HepG2 (cell line): ENCODE results near the gene AGRN. TPM values are rescaled to one million over a fixed set of nuclear protein-coding genes. Genes with fewer than 3 reads are reported as not detected.

Source experiments
- ATAC-seq: fragments of 200-7000 bp; cut with Tn5 transposase; 3 replicates; pipeline ENCODE4 v1.9.1; 2020; ENCODE audit warnings: mild to moderate bottlenecking, moderate library complexity
- BruUV-seq: library from RNA; stranded (reverse); fragments of 400-500 nt; replicated peaks from 2 replicates; lab custom pipeline; 2021; lab: Mats Ljungman, UMichigan
- CTCF ChIA-PET: fragments of 300-600 bp; formaldehyde crosslinking; extraction: SDS; loops from one replicate; lab custom pipeline; 2021; ENCODE audit warnings: low total read pairs, inconsistent platforms, low intra/inter-chr PET ratio; lab: Yijun Ruan, JAX
- POLR2A ChIA-PET: fragments of 350-600 bp; sonication (Branson Sonifier 250); formaldehyde crosslinking; loops from one replicate; lab custom pipeline; 2020; ENCODE audit warnings: antibody characterized with exemption, inconsistent platforms; lab: Yijun Ruan, JAX
- DNase-seq: peaks from one replicate; pipeline ENCODE4 v3.0.0-alpha.2; 2015; ENCODE audit warnings: low spot score
- FAIRE-seq: peaks from 3 replicates; lab custom pipeline; 2011; peaks lifted over from hg19 to GRCh38; lab: Jason Lieb, UNC
- H2AFZ ChIP-seq: one replicate; pipeline ENCODE4 v1.6.1; 2011; ENCODE audit warnings: low read length, inconsistent platforms
- H3K27ac ChIP-seq: fragments of 300-600 bp; 3 replicates; pipeline ENCODE4 v1.8.0; 2011; ENCODE audit warnings: mixed run types, mild to moderate bottlenecking, mixed read lengths, low read length, inconsistent platforms; ENCODE audit not compliant: insufficient read depth; ENCODE audit errors: extremely low read length
- H3K27me3 ChIP-seq, 2 experiments: fragments of 200-600 bp in 1 of 2; 2 replicates in 1 of 2; 3 replicates in 1 of 2; pipeline versions ENCODE4 v1.6.0 to v1.8.0; 2011; ENCODE audit warnings: low read length in 2 of 2, mild to moderate bottlenecking in 2 of 2, moderate library complexity in 2 of 2, inconsistent platforms in 1 of 2; ENCODE audit not compliant: insufficient read depth in 2 of 2, control insufficient read depth in 1 of 2
- H3K36me3 ChIP-seq, 2 experiments: fragments of 200-600 bp in 1 of 2; replicated peaks in 1 of 2; 2 replicates in 1 of 2; 3 replicates in 1 of 2; pipeline versions ENCODE4 v1.5.1 to v1.8.0; 2011; ENCODE audit warnings: low read length in 2 of 2, inconsistent platforms in 1 of 2; ENCODE audit not compliant: insufficient read depth in 2 of 2, control insufficient read depth in 1 of 2
- H3K4me1 ChIP-seq: 2 replicates; pipeline ENCODE4 v1.5.1; 2012; ENCODE audit warnings: low read length, inconsistent platforms; ENCODE audit not compliant: insufficient read depth
- H3K4me2 ChIP-seq: 2 replicates; pipeline ENCODE4 v1.6.0; 2011; ENCODE audit warnings: low read depth, low read length, inconsistent platforms
- H3K4me3 ChIP-seq, 3 experiments: fragments of 200-600 bp in 1 of 3; sonication (generic), shearing (Covaris generic) in 1 of 3; replicated peaks in 1 of 3; 2 replicates each; pipeline ENCODE4 v1.5.1; 2011 to 2016; ENCODE audit warnings: low read length in 3 of 3, inconsistent platforms in 2 of 3, low read depth in 2 of 3, mild to moderate bottlenecking in 2 of 3, control low read depth in 1 of 3, mixed read lengths in 1 of 3; ENCODE audit not compliant: insufficient read depth in 1 of 3
- H3K79me2 ChIP-seq: one replicate; pipeline ENCODE4 v1.6.1; 2011; ENCODE audit warnings: low read length, inconsistent platforms; ENCODE audit not compliant: insufficient read depth
- H3K9ac ChIP-seq: 2 replicates; pipeline ENCODE4 v1.6.0; 2011; ENCODE audit warnings: mild to moderate bottlenecking, low read depth, low read length, inconsistent platforms; ENCODE audit not compliant: insufficient read depth
- H3K9me3 ChIP-seq: 2 replicates; pipeline ENCODE4 v1.5.1; 2012; ENCODE audit warnings: mild to moderate bottlenecking, low read length
- H4K20me1 ChIP-seq: 2 replicates; pipeline ENCODE4 v1.6.0; 2011; ENCODE audit warnings: inconsistent platforms, mild to moderate bottlenecking, low read length, moderate library complexity; ENCODE audit not compliant: insufficient read depth
- BHLHE40 ChIP-seq: IDR thresholded peaks from 2 replicates; pipeline ENCODE4 v1.6.1; 2011; ENCODE audit warnings: low read length, improper control_type of control experiment
- EEA1 ChIP-seq: sonication (generic); formaldehyde crosslinking; IDR thresholded peaks from 2 replicates; pipeline ENCODE4 v1.5.1; 2020; ENCODE audit warnings: mild to moderate bottlenecking, missing genetic modification reagents, borderline replicate concordance
- FLYWCH1 ChIP-seq: sonication (generic); formaldehyde crosslinking; IDR thresholded peaks from 2 replicates; pipeline ENCODE4 v1.8.1; 2023; ENCODE audit warnings: mild to moderate bottlenecking, missing genetic modification reagents
- FOXA3 ChIP-seq: IDR thresholded peaks from 2 replicates; pipeline ENCODE4 v1.6.1; 2016; ENCODE audit warnings: missing genetic modification reagents, missing compliant biosample characterization
- HIVEP1 ChIP-seq: sonication (generic); formaldehyde crosslinking; IDR thresholded peaks from 2 replicates; pipeline ENCODE4 v1.4.0; 2020; ENCODE audit warnings: mild to moderate bottlenecking, missing genetic modification reagents
- SATB2 ChIP-seq: sonication (generic); formaldehyde crosslinking; IDR thresholded peaks from 2 replicates; pipeline ENCODE4 v1.5.0; 2020; ENCODE audit warnings: missing genetic modification reagents
- ZBTB38 ChIP-seq: sonication (generic); formaldehyde crosslinking; IDR thresholded peaks from 2 replicates; pipeline ENCODE4 v1.5.1; 2020; ENCODE audit warnings: mild to moderate bottlenecking, missing genetic modification reagents
- ZNF550 ChIP-seq: sonication (generic); formaldehyde crosslinking; IDR thresholded peaks from 2 replicates; pipeline ENCODE4 v1.4.0; 2020; ENCODE audit warnings: mild to moderate bottlenecking, missing genetic modification reagents, borderline replicate concordance
- ZNF773 ChIP-seq: sonication (generic); formaldehyde crosslinking; IDR thresholded peaks from 2 replicates; pipeline ENCODE4 v1.4.0; 2020; ENCODE audit warnings: missing genetic modification reagents, borderline replicate concordance
- ZSCAN30 ChIP-seq: sonication (generic); formaldehyde crosslinking; IDR thresholded peaks from 2 replicates; pipeline ENCODE4 v1.5.0; 2020; ENCODE audit warnings: mild to moderate bottlenecking, missing genetic modification reagents
- WGBS: methylation state at CpG from one replicate; pipeline ENCODE4 v1.1.6; 2017; ENCODE audit warnings: low lambda C conversion rate; 5-methylcytosine and 5-hydroxymethylcytosine counted together
- in situ Hi-C: cut with HindIII; loops from 2 replicates; pipeline ENCODE4 v1.10.0; 2017; ENCODE audit warnings: low pct_unique_long_range_greater_than_20kb; ENCODE audit not compliant: extremely low pct_ligation_motif_present
- intact Hi-C: fragments of 100-400 bp; cut with micrococcal nuclease; formaldehyde crosslinking; loops from one replicate; pipeline ENCODE4 v1.10.0; 2022; ENCODE audit not compliant: unreplicated experiment
- polyA plus RNA-seq, 8 experiments: library from polyadenylated mRNA; depleted of rRNA in 3 of 8; stranded (reverse) in 7 of 8; unstranded in 1 of 8; fragments of >200 nt; fragmentation: Illumina TruSeq in 4 of 8; extraction: Trizol in 4 of 8; gene quantifications; 2 replicates each; pipeline versions ENCODE4 v1.2.1 to v1.2.3, GENCODE V29; 2011 to 2016; ENCODE audit warnings: low read depth in 4 of 8, missing spikeins in 1 of 8, mixed read lengths in 1 of 8; ENCODE audit not compliant: insufficient read depth in 1 of 8
- total RNA-seq, 5 experiments: library from RNA; depleted of rRNA; stranded (reverse); fragments of >200 nt; fragmentation: Illumina TruSeq; extraction: Trizol; gene quantifications; 2 replicates each; pipeline ENCODE4 v1.2.3, GENCODE V29; 2016; ENCODE audit warnings: low read depth in 1 of 5
- TF ChIP-seq, protein P1 (sequence below): sonication (generic); formaldehyde crosslinking; IDR thresholded peaks from 2 replicates; pipeline ENCODE4 v1.4.0; 2020; ENCODE audit warnings: missing genetic modification reagents, borderline replicate concordance
- TF ChIP-seq, protein P2 (sequence below): sonication (generic); formaldehyde crosslinking; IDR thresholded peaks from 2 replicates; pipeline ENCODE4 v1.5.0; 2020; ENCODE audit warnings: missing genetic modification reagents, mild to moderate bottlenecking, borderline replicate concordance

The AGRN gene
- total and polyA plus RNA-seq, 2 of the 13 experiments (the other 11 are each of a cell fraction or from before 2014, with no cell fraction given): 29.8 to 65.2 TPM

DNA sequence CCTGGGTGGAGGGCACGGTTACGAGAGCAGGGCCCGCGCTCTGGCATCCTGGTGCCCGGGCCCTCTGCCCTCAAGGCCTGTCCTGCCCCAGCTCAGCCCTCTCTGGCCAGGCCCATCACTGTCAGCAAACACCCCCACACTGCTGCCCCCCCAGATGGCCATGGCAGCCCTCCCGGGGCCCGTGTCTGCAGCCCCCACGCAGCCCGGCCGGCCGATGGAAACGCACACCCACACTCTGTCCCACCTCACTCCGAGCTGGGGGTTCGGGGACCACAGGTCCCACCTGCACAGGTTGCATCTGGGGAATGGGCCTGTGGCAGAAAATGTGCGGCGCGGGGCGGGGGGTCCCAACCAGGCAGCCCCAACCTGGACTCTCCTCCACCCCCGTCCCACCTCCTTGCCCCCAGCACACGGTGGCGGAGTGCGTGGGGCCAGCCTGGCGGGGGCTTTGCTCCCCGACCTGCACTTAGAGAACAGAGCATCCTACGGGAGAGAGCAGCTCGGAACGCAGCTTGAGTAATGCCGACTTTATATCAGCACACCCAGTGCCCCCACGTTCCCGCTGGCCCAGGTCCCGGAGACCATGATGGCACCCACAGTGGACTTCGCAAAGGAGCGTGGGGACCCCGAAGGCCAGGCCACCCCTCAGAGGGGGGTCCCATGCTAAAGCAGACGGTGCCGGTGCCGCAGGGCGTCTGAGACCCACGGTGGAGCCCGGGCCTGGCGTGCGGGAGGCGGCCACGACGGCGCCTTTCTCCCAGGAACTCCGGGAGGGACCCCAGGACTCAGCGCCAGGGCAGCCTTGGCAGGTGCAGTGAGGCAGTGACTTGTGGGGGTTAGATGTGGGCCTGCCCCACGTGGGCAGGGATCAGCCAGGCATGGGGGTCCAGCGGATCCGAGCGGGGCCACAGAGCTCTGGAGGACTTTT lies 61.7 kb downstream of the AGRN start:
- intact Hi-C loops (no loop called here), in situ Hi-C loops (no loop called here)
- no TSS peak for BruUV-seq
- Histone ChIP-seq H3K9ac (no peak overlapping the region), H4K20me1 (no peaks in the 10 kb centered on the region), H3K4me1 (peaks cover 14% of the 10 kb centered on the region), H3K79me2 (no peaks in the 10 kb centered on the region), H3K9me3 (no peaks in the 10 kb centered on the region), H3K36me3 (no peaks in the 10 kb centered on the region), H3K27me3 (no peaks in the 10 kb centered on the region), H3K27ac (no peak overlapping the region), H3K4me2 (no peak overlapping the region), H3K4me3 (no peak overlapping the region), H2AFZ (no peak overlapping the region)
- 88% methylated on average over 19 of the region's 52 CpGs for WGBS
- FAIRE-seq (no peak), DNase-seq (no peak), ATAC-seq (no peak)
- POLR2A ChIA-PET: interaction anchor here (1.0 kb wide), 1 partner anchor 193 kb away, joined by 3 read pairs; no protein-coding TSS in a partner anchor
- TF ChIP-seq ZNF773 (CRISPR knock-in tag): no peak
- TF ChIP-seq SATB2 (CRISPR knock-in tag): no peak
- no peak for TF ChIP-seq BHLHE40
- TF ChIP-seq ZNF550 (CRISPR knock-in tag): no peak
- CTCF ChIA-PET: no interaction called here

GRCh38 chr1:1082239-1082775 lies 62.4 kb downstream of the AGRN start:
- no TSS peak for BruUV-seq
- 95% methylated on average over 12 of the region's 27 CpGs for WGBS
- no peaks in the 10 kb centered on the region for H4K20me1 ChIP-seq
- in situ Hi-C loops: no loop called here
- POLR2A ChIA-PET: interaction anchor here (1.0 kb wide), 1 partner anchor 192 kb away, joined by 3 read pairs; no protein-coding TSS in a partner anchor
- no peak overlapping the region for H2AFZ ChIP-seq
- FAIRE-seq: no peak
- no peak for ATAC-seq
- TF ChIP-seq ZBTB38 (CRISPR knock-in tag) (no peak), EEA1 (CRISPR knock-in tag) (no peak), FOXA3 (CRISPR knock-in tag) (no peak), HIVEP1 (no peak), ZSCAN30 (no peak), FLYWCH1 (CRISPR knock-in tag) (no peak)
- TF ChIP-seq, protein P1, sequence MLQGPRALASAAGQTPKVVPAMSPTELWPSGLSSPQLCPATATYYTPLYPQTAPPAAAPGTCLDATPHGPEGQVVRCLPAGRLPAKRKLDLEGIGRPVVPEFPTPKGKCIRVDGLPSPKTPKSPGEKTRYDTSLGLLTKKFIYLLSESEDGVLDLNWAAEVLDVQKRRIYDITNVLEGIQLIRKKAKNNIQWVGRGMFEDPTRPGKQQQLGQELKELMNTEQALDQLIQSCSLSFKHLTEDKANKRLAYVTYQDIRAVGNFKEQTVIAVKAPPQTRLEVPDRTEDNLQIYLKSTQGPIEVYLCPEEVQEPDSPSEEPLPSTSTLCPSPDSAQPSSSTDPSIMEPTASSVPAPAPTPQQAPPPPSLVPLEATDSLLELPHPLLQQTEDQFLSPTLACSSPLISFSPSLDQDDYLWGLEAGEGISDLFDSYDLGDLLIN (CRISPR knock-in tag): no peak
- TF ChIP-seq, protein P2, sequence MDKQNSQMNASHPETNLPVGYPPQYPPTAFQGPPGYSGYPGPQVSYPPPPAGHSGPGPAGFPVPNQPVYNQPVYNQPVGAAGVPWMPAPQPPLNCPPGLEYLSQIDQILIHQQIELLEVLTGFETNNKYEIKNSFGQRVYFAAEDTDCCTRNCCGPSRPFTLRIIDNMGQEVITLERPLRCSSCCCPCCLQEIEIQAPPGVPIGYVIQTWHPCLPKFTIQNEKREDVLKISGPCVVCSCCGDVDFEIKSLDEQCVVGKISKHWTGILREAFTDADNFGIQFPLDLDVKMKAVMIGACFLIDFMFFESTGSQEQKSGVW (CRISPR knock-in tag): no peak
- TF ChIP-seq, all 625 proteins: peak for 0
- Histone ChIP-seq H3K4me1 (peaks cover 14% of the 10 kb centered on the region), H3K79me2 (no peaks in the 10 kb centered on the region), H3K9ac (no peak overlapping the region), H3K4me2 (no peak overlapping the region), H3K27me3 (no peaks in the 10 kb centered on the region), H3K4me3 (no peak overlapping the region), H3K9me3 (no peaks in the 10 kb centered on the region), H3K36me3 (no peaks in the 10 kb centered on the region), H3K27ac (no peak overlapping the region)
- CTCF ChIA-PET: no interaction called here
- DNase-seq: no peak
- intact Hi-C loops: no loop called here
